ENCODE data around the gene ODF2.

GRCh38 chr9:128412120-128412790 lies 43.6 kb upstream of the ODF2 start:
- peak; percentile 58 for TF ChIP-seq CTCF (conservative IDR thresholded peaks at IDR 0.05; ENCODE audit: low read depth, low read length)
- TF ChIP-seq EZH2 (IDR thresholded peaks at IDR 0.05; ENCODE audit: low read length, unreplicated experiment) = no peak

Measured in PC-3 (cell line).